ENCODE results near the gene NDUFB8. TPM values are rescaled to one million over a fixed set of nuclear protein-coding genes. Genes with fewer than 3 reads are reported as not detected.
A peak's percentile ranks its signal among the peaks of the same experiment; 100 is the strongest.

The NDUFB8 gene
- total RNA-seq, 4 donors from 2014 or later, result 156 to 176 (median 164) TPM

- WGBS, result 75% methylated on average over 9 of the region's 9 CpGs
- H3K4me3 ChIP-seq, result no peak overlapping the region
- peaks cover 9% of the 10 kb centered on the region for H3K4me1 ChIP-seq
- no peaks in the 10 kb centered on the region for H3K36me3 ChIP-seq
- H3K9me3 ChIP-seq, result no peaks in the 10 kb centered on the region
- peaks cover 96% of the 10 kb centered on the region for H3K27me3 ChIP-seq
- no peak for TF ChIP-seq EP300 (IDR thresholded peaks at IDR 0.05)
- no peak for TF ChIP-seq POLR2A (IDR thresholded peaks at IDR 0.05)
- TF ChIP-seq POLR2AphosphoS5 (IDR thresholded peaks at IDR 0.05), result no peak
- no peak for TF ChIP-seq CTCF (IDR thresholded peaks at IDR 0.05)
- no peak overlapping the region for H3K27ac ChIP-seq
- DNase-seq (ENCODE audit: low spot score in 2 of 2), result no peak
Observed at GRCh38 chr10:100565206-100565985, 35.7 kb upstream of the NDUFB8 start.

GRCh38 chr10:100562008-100562672 is 32.5 kb upstream of the NDUFB8 start:
- peaks cover 63% of the 10 kb centered on the region for H3K27me3 ChIP-seq
- 5% methylated on average over 10 of the region's 62 CpGs for WGBS
- no peaks in the 10 kb centered on the region for H3K9me3 ChIP-seq
- DNase-seq (ENCODE audit: low spot score in 2 of 2), result no peak
- H3K27ac ChIP-seq, result no peak overlapping the region
- H3K4me3 ChIP-seq, result no peak overlapping the region
- H3K4me1 ChIP-seq, result peaks cover 9% of the 10 kb centered on the region
- peak; percentile 52 to 98 for TF ChIP-seq CTCF (IDR thresholded peaks at IDR 0.05)
- TF ChIP-seq EP300 (IDR thresholded peaks at IDR 0.05), result no peak
- TF ChIP-seq POLR2AphosphoS5 (IDR thresholded peaks at IDR 0.05), result no peak
- no peaks in the 10 kb centered on the region for H3K36me3 ChIP-seq

- WGBS, result 72% methylated on average over 2 of the region's 2 CpGs
Observed at GRCh38 chr10:100561005-100561404, 31.3 kb upstream of the NDUFB8 start.

GRCh38 chr10:100560248-100560647 is 30.6 kb upstream of the NDUFB8 start:
- Histone ChIP-seq H3K4me1 (peaks cover 9% of the 10 kb centered on the region), H3K9me3 (no peaks in the 10 kb centered on the region), H3K4me3 (no peak overlapping the region), H3K27ac (no peak overlapping the region), H3K36me3 (no peaks in the 10 kb centered on the region), H3K27me3 (peaks cover 46% of the 10 kb centered on the region)
- DNase-seq (ENCODE audit: low spot score in 2 of 2), result no peak
- 89% methylated on average over 1 of the region's 1 CpG for WGBS
- TF ChIP-seq POLR2AphosphoS5 (IDR thresholded peaks at IDR 0.05) (no peak), EP300 (IDR thresholded peaks at IDR 0.05) (no peak)

More at GRCh38 chr10:100561005-100561404, 31.3 kb upstream of the NDUFB8 start:
- no peak for DNase-seq (ENCODE audit: low spot score in 2 of 2)
- H3K27me3 ChIP-seq, result peaks cover 52% of the 10 kb centered on the region
- no peak for TF ChIP-seq EP300 (IDR thresholded peaks at IDR 0.05)
- no peak for TF ChIP-seq CTCF (IDR thresholded peaks at IDR 0.05)
- no peak for TF ChIP-seq POLR2A (IDR thresholded peaks at IDR 0.05)
- no peak overlapping the region for H3K27ac ChIP-seq
- H3K4me3 ChIP-seq, result no peak overlapping the region
- no peaks in the 10 kb centered on the region for H3K36me3 ChIP-seq
- no peaks in the 10 kb centered on the region for H3K9me3 ChIP-seq
- H3K4me1 ChIP-seq, result peaks cover 9% of the 10 kb centered on the region

- H3K27me3 ChIP-seq, result no peaks in the 10 kb centered on the region
- H3K4me3 ChIP-seq, result no peak overlapping the region
- H3K4me1 ChIP-seq, result no peaks in the 10 kb centered on the region
- TF ChIP-seq EP300 (IDR thresholded peaks at IDR 0.05), result no peak
- TF ChIP-seq POLR2A (IDR thresholded peaks at IDR 0.05), result no peak
- TF ChIP-seq POLR2AphosphoS5 (IDR thresholded peaks at IDR 0.05), result no peak
- TF ChIP-seq CTCF (IDR thresholded peaks at IDR 0.05), result no peak
- H3K9me3 ChIP-seq, result no peaks in the 10 kb centered on the region
- 92% methylated on average over 2 of the region's 2 CpGs for WGBS
- DNase-seq (ENCODE audit: low spot score in 2 of 2), result no peak
- H3K36me3 ChIP-seq, result peaks cover 14% of the 10 kb centered on the region
- H3K27ac ChIP-seq, result no peak overlapping the region
Observed at GRCh38 chr10:100554902-100555301, 25.2 kb upstream of the NDUFB8 start.

Data from suprapubic skin (tissue), 4 donors.